ENCODE data around the gene CHRNA10.

The CHRNA10 gene

DNA sequence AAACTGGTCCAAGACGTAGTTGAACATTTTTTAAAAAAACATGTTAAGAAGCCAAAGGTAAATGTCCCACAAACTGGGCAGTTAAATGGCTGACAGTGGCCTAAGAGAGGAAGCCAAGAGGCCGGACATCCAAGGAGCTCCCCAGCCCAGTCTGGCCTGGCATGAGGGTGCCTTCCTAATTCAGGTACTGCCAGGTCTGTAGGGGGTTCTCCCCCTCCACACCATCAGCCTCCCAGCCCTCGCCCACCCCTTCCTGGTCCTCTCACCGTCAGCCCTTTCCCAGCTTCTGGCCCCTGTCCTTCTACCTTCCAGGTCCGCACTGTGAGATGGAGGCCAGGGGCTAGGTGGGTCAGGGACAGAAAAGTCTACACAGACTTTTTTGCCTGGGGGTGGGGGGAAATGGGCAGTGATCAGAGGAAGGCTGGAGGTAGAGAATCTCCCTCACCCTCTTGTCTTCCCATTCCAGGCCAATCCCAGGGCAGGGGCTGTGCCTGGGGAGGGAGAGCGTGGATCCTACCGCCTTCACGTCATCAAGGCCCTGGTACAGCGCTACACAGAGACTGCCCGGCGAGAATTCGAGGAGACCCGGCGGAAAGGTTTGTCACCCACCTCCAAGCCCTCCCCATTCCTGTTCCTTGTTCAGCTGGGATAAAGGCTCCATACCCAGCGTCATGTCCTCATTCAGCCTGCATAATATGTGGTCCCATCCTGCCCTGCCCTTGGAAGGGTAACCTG is 35.4 kb downstream of the CHRNA10 start:
- DNase-seq (ENCODE audit: extremely low read depth in 1 of 2, low read depth in 1 of 2) = no peak

DNA sequence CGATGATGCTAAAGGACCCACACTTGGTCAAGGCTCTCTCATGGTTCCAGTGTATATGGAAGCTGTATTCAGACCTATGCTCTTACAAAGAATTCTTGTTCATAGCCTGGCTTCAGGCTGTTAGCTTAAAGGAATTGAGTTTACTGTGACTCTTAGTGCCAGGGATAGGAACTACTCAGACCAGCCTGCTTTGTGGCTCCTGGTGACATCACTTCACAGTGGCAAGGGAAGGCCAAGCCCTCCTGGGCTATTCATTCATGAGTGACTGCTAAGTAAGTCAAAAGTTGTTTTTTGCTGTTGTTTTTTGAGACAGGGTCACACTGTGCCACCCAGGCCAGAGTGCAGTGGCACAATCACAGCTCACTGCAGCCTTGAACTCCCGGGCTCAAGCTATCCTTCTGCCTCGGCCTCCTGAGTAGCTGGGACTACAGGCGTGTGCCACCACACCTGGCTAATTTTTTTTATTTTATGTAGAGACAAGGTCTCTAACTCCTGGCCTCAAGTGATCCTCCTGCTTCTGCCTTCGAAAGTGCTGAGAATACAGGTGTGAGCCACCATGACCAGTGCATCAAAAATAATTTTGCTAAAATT is 39.0 kb downstream of the CHRNA10 start:
- no peak for DNase-seq (ENCODE audit: extremely low read depth in 1 of 2, low read depth in 1 of 2)

- DNase-seq (ENCODE audit: extremely low read depth in 1 of 2, low read depth in 1 of 2) = no peak
These were observed 39.9 kb downstream of the CHRNA10 start for GRCh38 chr11:3631331-3631730.

GRCh38 chr11:3627291-3627690 is 43.9 kb downstream of the CHRNA10 start:
- no peak for DNase-seq (ENCODE audit: extremely low read depth in 1 of 2, low read depth in 1 of 2)

- DNase-seq (ENCODE audit: extremely low read depth in 1 of 2, low read depth in 1 of 2) = no peak
These were observed 44.8 kb downstream of the CHRNA10 start for GRCh38 chr11:3626250-3626960.

GRCh38 chr11:3623767-3624458 is 47.3 kb downstream of the CHRNA10 start:
- DNase-seq (ENCODE audit: extremely low read depth in 1 of 2, low read depth in 1 of 2) = no peak

DNA sequence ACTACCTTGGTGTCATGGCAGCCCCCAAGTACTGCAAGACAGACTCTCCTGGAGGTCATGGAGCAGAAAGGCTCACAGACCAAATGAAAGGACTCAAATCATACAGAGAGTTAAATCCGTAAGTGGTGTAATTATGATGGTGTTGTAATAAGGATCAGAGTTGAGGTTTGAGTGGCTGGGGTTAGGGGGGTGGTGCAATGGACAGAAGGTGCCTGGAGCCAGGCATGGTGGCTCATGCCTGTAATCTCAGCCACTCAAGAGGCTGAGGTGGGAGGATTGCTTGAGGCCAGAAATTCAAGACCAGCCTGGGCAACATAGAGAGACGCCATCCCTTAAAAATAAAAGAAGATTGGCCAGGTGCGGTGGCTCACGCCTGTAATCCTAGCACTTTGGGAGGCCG is 48.1 kb downstream of the CHRNA10 start:
- DNase-seq (ENCODE audit: extremely low read depth in 1 of 2, low read depth in 1 of 2) = no peak

DNA sequence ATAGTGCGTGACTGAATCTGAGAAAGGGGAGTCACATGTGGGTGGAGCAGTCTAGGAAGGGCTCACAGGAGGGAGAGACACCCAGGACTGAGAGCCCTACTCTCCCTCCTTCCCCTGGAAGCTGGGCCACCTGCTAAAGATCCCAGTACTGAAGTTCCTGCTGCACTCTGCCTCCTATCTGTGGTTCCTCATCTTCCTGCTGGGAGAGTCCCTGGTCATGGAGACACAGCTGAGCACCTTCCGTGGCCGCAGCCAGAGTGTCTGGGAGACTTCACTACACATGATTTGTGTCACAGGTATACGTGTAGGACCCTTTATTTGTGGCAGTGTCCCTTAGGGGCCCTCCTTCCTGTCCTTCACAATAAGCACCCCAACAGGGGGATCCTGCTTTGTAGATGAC is 48.7 kb downstream of the CHRNA10 start:
- no peak for DNase-seq (ENCODE audit: extremely low read depth in 1 of 2, low read depth in 1 of 2)

DNA sequence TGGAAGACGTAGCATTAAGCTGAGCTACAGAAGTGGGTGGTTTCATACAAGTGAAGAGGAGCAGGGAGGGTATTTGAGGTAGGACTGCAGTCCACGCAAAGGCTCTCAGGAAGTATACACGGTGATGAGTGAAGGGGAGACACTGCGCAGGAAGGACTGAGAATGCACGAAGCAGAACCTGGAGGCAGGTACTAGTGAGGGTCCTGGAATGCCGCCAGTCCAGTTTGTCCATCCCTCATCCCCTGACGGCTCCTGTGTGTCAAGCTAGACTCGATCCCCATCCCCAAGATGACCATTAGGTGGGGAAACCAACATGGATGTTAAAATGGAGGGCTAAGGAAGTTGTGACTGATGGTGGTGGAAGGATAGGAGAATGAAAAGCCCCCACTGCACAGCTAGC is 53.2 kb downstream of the CHRNA10 start:
- no peak for DNase-seq (ENCODE audit: extremely low read depth in 1 of 2, low read depth in 1 of 2)

- DNase-seq (ENCODE audit: extremely low read depth in 1 of 2, low read depth in 1 of 2) = no peak
These were observed 54.3 kb downstream of the CHRNA10 start for GRCh38 chr11:3616721-3617460.

DNA sequence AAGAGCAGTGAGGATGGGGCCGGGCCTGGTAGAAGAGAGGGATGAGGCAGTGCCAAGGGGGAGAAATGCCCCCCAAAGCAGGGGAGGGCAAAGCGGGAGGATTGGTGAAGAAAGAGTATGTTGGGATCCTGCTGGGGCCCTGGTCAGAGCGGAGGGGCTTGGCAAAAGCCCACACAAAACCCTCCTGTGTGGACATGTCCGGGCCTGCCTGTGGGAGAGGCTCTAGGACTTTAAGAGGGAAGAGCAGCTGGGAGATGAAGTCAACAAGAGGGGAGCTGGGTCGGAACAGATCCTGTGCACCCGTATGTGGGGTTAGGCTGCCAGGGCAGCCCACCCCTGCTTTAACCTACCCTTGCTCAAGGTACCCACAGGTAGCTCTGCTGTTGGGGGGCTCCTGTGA is 55.2 kb downstream of the CHRNA10 start:
- DNase-seq (ENCODE audit: extremely low read depth in 1 of 2, low read depth in 1 of 2) = no peak
